Stomach (tissue), 9 donors: ENCODE data around the gene TEX2. TPM values are rescaled to one million over a fixed set of nuclear protein-coding genes. Genes with fewer than 3 reads are reported as not detected.

Source experiments
- DNase-seq, 2 donors: peaks; one replicate each; pipeline versions ENCODE4 v3.0.0 to v3.0.0-alpha.2; 2013 to 2019
- H3K27ac ChIP-seq, 5 donors: fragments of 200-600 bp in 4 of 5; sonication (generic) in 4 of 5; one replicate each; pipeline ENCODE4 v1.5.1; 2013 to 2019; ENCODE audit warnings: mild to moderate bottlenecking in 1 of 5, moderate library complexity in 1 of 5
- H3K27me3 ChIP-seq, 3 donors: fragments of 200-600 bp; sonication (generic); one replicate each; pipeline ENCODE4 v1.5.1; 2017 to 2019; ENCODE audit warnings: mixed run types in 1 of 3
- H3K36me3 ChIP-seq, 4 donors: fragments of 200-600 bp; sonication (generic); 1 replicate in 3 of 4; 2 replicates in 1 of 4; pipeline ENCODE4 v1.5.1; 2016 to 2019
- H3K4me1 ChIP-seq, 4 donors: fragments of 200-600 bp; sonication (generic); one replicate each; pipeline ENCODE4 v1.5.1; 2016 to 2019
- H3K4me3 ChIP-seq, 4 donors: fragments of 200-600 bp; sonication (generic) in 3 of 4; one replicate each; pipeline ENCODE4 v1.5.1; 2016 to 2019; ENCODE audit warnings: mild to moderate bottlenecking in 1 of 4
- H3K9me3 ChIP-seq, 4 donors: fragments of 200-600 bp; sonication (generic); one replicate each; pipeline ENCODE4 v1.5.1; 2016 to 2019
- CTCF ChIP-seq, 7 experiments: fragments of 450-650 bp in 4 of 7; fragments of 200-600 bp in 3 of 7; sonication (generic) in 3 of 7; IDR thresholded peaks; one replicate each; pipeline ENCODE4 v1.5.1; 2016 to 2019; ENCODE audit warnings: antibody characterized with exemption in 7 of 7, control low read depth in 2 of 7, mild to moderate bottlenecking in 1 of 7
- EP300 ChIP-seq: sonication (generic); formaldehyde crosslinking; IDR thresholded peaks from one replicate; pipeline ENCODE4 v1.6.1; 2017; ENCODE audit warnings: antibody characterized with exemption
- POLR2A ChIP-seq, 4 donors: fragments of 450-650 bp; IDR thresholded peaks; one replicate each; pipeline ENCODE4 v1.6.1; 2016; ENCODE audit warnings: antibody characterized with exemption in 4 of 4, control low read depth in 2 of 4, mild to moderate bottlenecking in 1 of 4, moderate library complexity in 1 of 4
- POLR2AphosphoS5 ChIP-seq, 3 donors: sonication (generic); formaldehyde crosslinking; IDR thresholded peaks; one replicate each; pipeline ENCODE4 v1.6.1; 2016; ENCODE audit warnings: antibody characterized with exemption in 3 of 3
- whole genome bisulfite sequencing, 5 donors: extraction: QIAGEN DNeasy Blood & Tissue Kit in 3 of 5; methylation state at CpG; one replicate each; pipeline versions ENCODE4 v1.1.5 to v1.1.7; 2013 to 2018; 5-methylcytosine and 5-hydroxymethylcytosine counted together
- intact Hi-C: fragments of 100-400 bp; cut with DNase I; formaldehyde crosslinking; loops from one replicate; pipeline ENCODE4 v1.15.1; 2023; ENCODE audit warnings: low total_unique reads
- polyA plus RNA-seq, 3 donors: library from polyadenylated mRNA; stranded (reverse); fragments of 200-250 nt; gene quantifications; one replicate each; pipeline ENCODE4 v1.2.3, GENCODE V29; 2013
- total RNA-seq, 5 donors: library from RNA; depleted of rRNA; stranded (reverse); fragments of >200 nt; gene quantifications; one replicate each; pipeline versions ENCODE4 v1.1.0 to v1.2.3, GENCODE V29; 2014 to 2016
- donor health status: healthy with polysubstance abuse.
- donor health status: Bipolar disorder and iron deficiency.
- donor health status: healthy.

Gene TEX2
- total and polyA plus RNA-seq, 8 donors: 5.8 to 50.6 (median 26.1) TPM

- TF ChIP-seq POLR2A (IDR thresholded peaks at IDR 0.05): no peak
- no peak overlapping the region for H3K4me3 ChIP-seq
- WGBS, 5 donors: 75 to 83% (median 80%) methylated on average over 7 of the region's 7 CpGs
- peaks cover 47 to 65% (median 55%) of the 10 kb centered on the region in 4 donors for H3K4me1 ChIP-seq
- H3K27me3 ChIP-seq: no peaks in the 10 kb centered on the region
- intact Hi-C loops: loop anchor here (10.0 kb wide), 1 partner anchor 112 kb away; the partner anchor contains the start of gene TEX2
- no peaks in the 10 kb centered on the region for H3K9me3 ChIP-seq
- peak overlapping the region; percentile 43 to 79 (median 50) for H3K27ac ChIP-seq
- DNase-seq: no peak
- peaks cover 3 to 50% (median 44%) of the 10 kb centered on the region in 4 donors for H3K36me3 ChIP-seq
Measured at GRCh38 chr17:64152428-64153125, 110.5 kb downstream of the TEX2 start.

GRCh38 chr17:64151016-64151368, 112.1 kb downstream of the TEX2 start:
- H3K36me3 ChIP-seq: peaks cover 3 to 50% (median 44%) of the 10 kb centered on the region in 4 donors
- no peaks in the 10 kb centered on the region for H3K27me3 ChIP-seq
- intact Hi-C loops: loop anchor here (10.0 kb wide), 1 partner anchor 114 kb away; the partner anchor contains the start of gene TEX2
- no peak overlapping the region for H3K4me3 ChIP-seq
- peak overlapping the region; percentile 30 to 98 (median 96) for H3K27ac ChIP-seq
- no peaks in the 10 kb centered on the region for H3K9me3 ChIP-seq
- no peak for TF ChIP-seq CTCF (IDR thresholded peaks at IDR 0.05)
- TF ChIP-seq EP300: no peak
- TF ChIP-seq POLR2AphosphoS5 (IDR thresholded peaks at IDR 0.05): no peak
- no peak for TF ChIP-seq POLR2A (IDR thresholded peaks at IDR 0.05)
- no peak for DNase-seq
- peaks cover 39 to 63% (median 53%) of the 10 kb centered on the region in 4 donors for H3K4me1 ChIP-seq
- whole genome bisulfite sequencing, 5 donors: 84 to 100% (median 95%) methylated on average over 1 of the region's 1 CpG

GRCh38 chr17:64150237-64151015, 112.6 kb downstream of the TEX2 start:
- intact Hi-C loops: loop anchor here (10.0 kb wide), 1 partner anchor 114 kb away; the partner anchor contains the start of gene TEX2
- WGBS, 5 donors: 47 to 76% (median 61%) methylated on average over 5 of the region's 5 CpGs
- Histone ChIP-seq H3K4me1 (peaks cover 34 to 57% (median 47%) of the 10 kb centered on the region in 4 donors), H3K36me3 (peaks cover 3 to 50% (median 44%) of the 10 kb centered on the region in 4 donors), H3K27me3 (no peaks in the 10 kb centered on the region), H3K27ac (peak overlapping the region; percentile 30 to 98 (median 96)), H3K4me3 (no peak overlapping the region), H3K9me3 (no peaks in the 10 kb centered on the region)
- peak; percentile 32 to 87 (median 45) for TF ChIP-seq POLR2AphosphoS5 (IDR thresholded peaks at IDR 0.05)
- TF ChIP-seq EP300: no peak
- peak; percentile 76 to 77 for DNase-seq

- TF ChIP-seq EP300 (no peak), POLR2AphosphoS5 (IDR thresholded peaks at IDR 0.05) (no peak), CTCF (IDR thresholded peaks at IDR 0.05) (no peak), POLR2A (IDR thresholded peaks at IDR 0.05) (no peak)
- H3K9me3 ChIP-seq: no peaks in the 10 kb centered on the region
- intact Hi-C loops: no loop called here
- H3K36me3 ChIP-seq: peaks cover 3 to 50% (median 40%) of the 10 kb centered on the region in 4 donors
- DNase-seq: no peak
- H3K4me3 ChIP-seq: no peak overlapping the region
- H3K27me3 ChIP-seq: no peaks in the 10 kb centered on the region
- H3K27ac ChIP-seq: peak overlapping the region; percentile 29 to 98 (median 96)
- WGBS, 5 donors: 93 to 97% (median 95%) methylated on average over 6 of the region's 6 CpGs
- peaks cover 29 to 52% (median 47%) of the 10 kb centered on the region in 4 donors for H3K4me1 ChIP-seq
Measured at GRCh38 chr17:64149196-64149595, 113.9 kb downstream of the TEX2 start.

GRCh38 chr17:64148699-64149098, 114.4 kb downstream of the TEX2 start:
- peak in 1 of 2 donors; percentile 41 for DNase-seq
- Histone ChIP-seq H3K4me3 (no peak overlapping the region), H3K4me1 (peaks cover 29 to 49% (median 45%) of the 10 kb centered on the region in 4 donors), H3K36me3 (peaks cover 3 to 48% (median 37%) of the 10 kb centered on the region in 4 donors), H3K9me3 (no peaks in the 10 kb centered on the region), H3K27ac (peak overlapping the region; percentile 8 to 98 (median 96)), H3K27me3 (no peaks in the 10 kb centered on the region)
- WGBS, 5 donors: 64 to 94% (median 84%) methylated on average over 4 of the region's 4 CpGs
- intact Hi-C loops: no loop called here
- TF ChIP-seq CTCF (IDR thresholded peaks at IDR 0.05) (peak in 1 of 7 experiments; percentile 25), POLR2A (IDR thresholded peaks at IDR 0.05) (no peak), POLR2AphosphoS5 (IDR thresholded peaks at IDR 0.05) (no peak), EP300 (no peak)
